Esophagus muscularis mucosa (tissue), 4 donors: ENCODE measurements around the gene RPAIN. TPM values are rescaled to one million over a fixed set of nuclear protein-coding genes. Genes with fewer than 3 reads are reported as not detected.

Experiments used
- DNase-seq: peaks from one replicate; pipeline ENCODE4 v3.0.0-alpha.2; 2017; ENCODE audit errors: extremely low spot score
- H3K27ac ChIP-seq, 4 donors: fragments of 200-600 bp; sonication (generic); replicated peaks in 1 of 4; 1 replicate in 3 of 4; 2 replicates in 1 of 4; pipeline ENCODE4 v1.5.1; 2016 to 2019; ENCODE audit warnings: mild to moderate bottlenecking in 1 of 4
- H3K27me3 ChIP-seq, 4 donors: fragments of 200-600 bp; sonication (generic); one replicate each; pipeline versions ENCODE4 v1.5.1 to v1.6.0; 2016 to 2019
- H3K36me3 ChIP-seq, 4 donors: fragments of 200-600 bp; sonication (generic); one replicate each; pipeline ENCODE4 v1.5.1; 2016 to 2019
- H3K4me1 ChIP-seq, 4 donors: fragments of 200-600 bp; sonication (generic); one replicate each; pipeline ENCODE4 v1.5.1; 2016 to 2019
- H3K4me3 ChIP-seq, 4 donors: fragments of 200-600 bp; sonication (generic); 1 replicate in 2 of 4; 2 replicates in 2 of 4; pipeline ENCODE4 v1.5.1; 2016 to 2019; ENCODE audit warnings: mild to moderate bottlenecking in 4 of 4, moderate library complexity in 1 of 4
- H3K9me3 ChIP-seq, 4 donors: fragments of 200-600 bp; sonication (generic); 1 replicate in 3 of 4; 2 replicates in 1 of 4; pipeline ENCODE4 v1.5.1; 2016 to 2019
- CTCF ChIP-seq, 3 experiments: fragments of 200-600 bp in 2 of 3; fragments of 450-650 bp in 1 of 3; sonication (generic) in 2 of 3; IDR thresholded peaks; one replicate each; pipeline ENCODE4 v1.5.1; 2017 to 2019; ENCODE audit warnings: antibody characterized with exemption in 3 of 3, mild to moderate bottlenecking in 2 of 3, moderate library complexity in 1 of 3
- EP300 ChIP-seq: sonication (generic); formaldehyde crosslinking; IDR thresholded peaks from one replicate; pipeline ENCODE4 v1.6.1; 2017; ENCODE audit warnings: antibody characterized with exemption
- POLR2A ChIP-seq: fragments of 450-650 bp; IDR thresholded peaks from one replicate; pipeline ENCODE4 v1.6.1; 2017; ENCODE audit warnings: antibody characterized with exemption, moderate library complexity, mild to moderate bottlenecking, low read depth
- POLR2AphosphoS5 ChIP-seq, 2 donors: sonication (generic); formaldehyde crosslinking; IDR thresholded peaks; one replicate each; pipeline ENCODE4 v1.6.1; 2017; ENCODE audit warnings: antibody characterized with exemption in 2 of 2
- WGBS: methylation state at CpG from one replicate; pipeline ENCODE4 v1.1.5; 2018; 5-methylcytosine and 5-hydroxymethylcytosine counted together
- intact Hi-C: fragments of 100-400 bp; cut with DNase I; formaldehyde crosslinking; loops from one replicate; pipeline ENCODE4 v1.15.1; 2023
- total RNA-seq, 4 donors: library from RNA; depleted of rRNA; stranded (reverse); fragments of >200 nt; gene quantifications; one replicate each; pipeline versions ENCODE4 v1.1.0 to v1.2.1, GENCODE V29; 2016

Gene RPAIN
- total RNA-seq, 4 donors from 2014 or later = 25.7 to 37.0 (median 32.0) TPM

- H3K36me3 ChIP-seq = peaks cover 20 to 76% (median 56%) of the 10 kb centered on the region in 4 donors
- no peak for DNase-seq
- H3K9me3 ChIP-seq = no peaks in the 10 kb centered on the region
- H3K27ac ChIP-seq = no peak overlapping the region
- intact Hi-C loops = no loop called here
- H3K4me3 ChIP-seq = no peak overlapping the region
- 92% methylated on average over 6 of the region's 6 CpGs for WGBS
- TF ChIP-seq CTCF (IDR thresholded peaks at IDR 0.05) (no peak), POLR2AphosphoS5 (IDR thresholded peaks at IDR 0.05) (no peak), EP300 (no peak), POLR2A (no peak)
- H3K4me1 ChIP-seq = peaks cover 5 to 7% (median 6%) of the 10 kb centered on the region in 4 donors
- H3K27me3 ChIP-seq = no peaks in the 10 kb centered on the region
Measured at GRCh38 chr17:5443728-5444127, 23.7 kb downstream of the RPAIN start.

- intact Hi-C loops = no loop called here
- Histone ChIP-seq H3K4me1 (peaks cover 4 to 7% (median 6%) of the 10 kb centered on the region in 4 donors), H3K36me3 (peaks cover 20 to 81% (median 60%) of the 10 kb centered on the region in 4 donors)
Measured at GRCh38 chr17:5444209-5444608, 24.2 kb downstream of the RPAIN start.

GRCh38 chr17:5446786-5447185 is 26.8 kb downstream of the RPAIN start:
- H3K27me3 ChIP-seq = no peaks in the 10 kb centered on the region
- WGBS = 90% methylated on average over 8 of the region's 8 CpGs
- DNase-seq = no peak
- intact Hi-C loops = no loop called here
- no peak for TF ChIP-seq POLR2AphosphoS5 (IDR thresholded peaks at IDR 0.05)
- H3K36me3 ChIP-seq = peaks cover 31 to 100% (median 81%) of the 10 kb centered on the region in 4 donors
- peak overlapping the region in 1 of 4 donors; percentile 20 for H3K27ac ChIP-seq
- H3K4me1 ChIP-seq = no peaks in the 10 kb centered on the region
- H3K9me3 ChIP-seq = no peaks in the 10 kb centered on the region
- H3K4me3 ChIP-seq = no peak overlapping the region

More at GRCh38 chr17:5444209-5444608, 24.2 kb downstream of the RPAIN start:
- no peak overlapping the region for H3K4me3 ChIP-seq
- 65% methylated on average over 4 of the region's 22 CpGs for WGBS
- no peak overlapping the region for H3K27ac ChIP-seq
- H3K9me3 ChIP-seq = no peaks in the 10 kb centered on the region
- H3K27me3 ChIP-seq = no peaks in the 10 kb centered on the region
- DNase-seq = no peak
- TF ChIP-seq POLR2A = no peak
- no peak for TF ChIP-seq CTCF (IDR thresholded peaks at IDR 0.05)
- no peak for TF ChIP-seq EP300
- TF ChIP-seq POLR2AphosphoS5 (IDR thresholded peaks at IDR 0.05) = no peak

GRCh38 chr17:5464717-5465507 is 44.9 kb downstream of the RPAIN start:
- Histone ChIP-seq H3K36me3 (peaks cover 13 to 32% (median 28%) of the 10 kb centered on the region in 4 donors), H3K4me1 (peaks cover 19 to 36% (median 27%) of the 10 kb centered on the region in 4 donors), H3K4me3 (no peak overlapping the region), H3K27ac (no peak overlapping the region), H3K27me3 (no peaks in the 10 kb centered on the region), H3K9me3 (no peaks in the 10 kb centered on the region)
- no peak for DNase-seq
- no peak for TF ChIP-seq EP300
- no peak for TF ChIP-seq POLR2AphosphoS5 (IDR thresholded peaks at IDR 0.05)
- no peak for TF ChIP-seq CTCF (IDR thresholded peaks at IDR 0.05)
- TF ChIP-seq POLR2A = no peak
- intact Hi-C loops = no loop called here
- WGBS = 92% methylated on average over 10 of the region's 10 CpGs

GRCh38 chr17:5466295-5466694 is 46.3 kb downstream of the RPAIN start:
- DNase-seq = no peak
- Histone ChIP-seq H3K4me3 (no peak overlapping the region), H3K9me3 (no peaks in the 10 kb centered on the region), H3K36me3 (peaks cover 7 to 19% (median 15%) of the 10 kb centered on the region in 4 donors), H3K4me1 (peaks cover 19 to 36% (median 27%) of the 10 kb centered on the region in 4 donors), H3K27me3 (no peaks in the 10 kb centered on the region), H3K27ac (no peak overlapping the region)
- intact Hi-C loops = no loop called here
- WGBS = 93% methylated on average over 4 of the region's 4 CpGs
- TF ChIP-seq POLR2AphosphoS5 (IDR thresholded peaks at IDR 0.05) (no peak), POLR2A (no peak), EP300 (no peak), CTCF (IDR thresholded peaks at IDR 0.05) (no peak)
